PC-3 (cell line): Measurements from ENCODE around the gene C1S.

Experiments
- CTCF ChIP-seq: fragments of 300-600 bp; sonication (generic); conservative IDR thresholded peaks from 2 replicates; pipeline ENCODE4 v1.5.1; 2017; ENCODE audit warnings: antibody characterized with exemption, low read depth, mild to moderate bottlenecking, low read length
- EZH2 ChIP-seq: fragments of 300-600 bp; sonication (generic); IDR thresholded peaks from one replicate; pipeline ENCODE4 v1.6.1; 2017; ENCODE audit warnings: antibody characterized with exemption, mild to moderate bottlenecking, low read length; ENCODE audit not compliant: unreplicated experiment
- EZH2phosphoT487 ChIP-seq: fragments of 300-600 bp; sonication (generic); IDR thresholded peaks from 2 replicates; pipeline ENCODE4 v1.6.1; 2018; ENCODE audit warnings: mild to moderate bottlenecking, antibody characterized with exemption, low read length, borderline replicate concordance

DNA sequence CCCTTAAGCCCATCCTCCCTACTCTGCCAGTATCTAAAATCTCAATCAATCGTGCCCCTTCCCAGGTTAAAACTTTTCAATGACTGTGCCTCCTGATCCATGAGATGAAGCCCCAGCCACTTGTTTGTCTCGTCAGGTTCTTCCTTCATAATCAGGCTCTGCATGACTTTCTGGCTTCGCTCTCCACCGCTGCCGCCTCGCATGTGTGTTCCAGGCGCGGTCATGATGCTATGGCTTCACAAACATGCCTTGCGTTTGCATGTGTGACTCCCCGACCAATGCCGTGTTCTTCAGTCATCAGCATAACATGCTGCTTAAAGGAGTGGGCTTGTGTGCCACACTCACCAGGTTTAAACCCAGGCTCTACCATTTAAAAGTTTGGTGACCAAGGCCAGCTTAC lies 53.5 kb downstream of the C1S start:
- no peak for TF ChIP-seq EZH2
- no peak for TF ChIP-seq CTCF
- TF ChIP-seq EZH2phosphoT487: no peak
